ENCODE results near the gene CIB4. TPM values are rescaled to one million over a fixed set of nuclear protein-coding genes. Genes with fewer than 3 reads are reported as not detected.
"Not testable (repeated sequence)": the region's sequence is repeated elsewhere in the genome, so short reads cannot be mapped to it uniquely, and the experiment has no call there.

The CIB4 gene
- total RNA-seq, 2 experiments from 2014 or later = not detected

GRCh38 chr2:26573241-26573925, 67.8 kb downstream of the CIB4 start:
- intact Hi-C loops (cut with micrococcal nuclease) = no loop called here
- Mint-ChIP-seq H3K27me3 (ENCODE audit: low read depth) (no peaks in the 10 kb centered on the region), H3K36me3 (ENCODE audit: low read depth) (no peaks in the 10 kb centered on the region), H3K9me3 (no peaks in the 10 kb centered on the region), H3K4me1 (ENCODE audit: low read depth) (no peaks in the 10 kb centered on the region), H3K27ac (no peak overlapping the region), H3K4me3 (no peak overlapping the region)
- CTCF ChIA-PET = interaction anchor here (0.6 kb wide), 2 partner anchors 11 to 23 kb away, joined by 3 to 6 read pairs; no protein-coding TSS in a partner anchor
- DNase-seq = no peak

GRCh38 chr2:26572591-26572990, 68.6 kb downstream of the CIB4 start:
- CTCF ChIA-PET = no interaction called here
- DNase-seq = no peak
- no peaks in the 10 kb centered on the region for H3K4me1 Mint-ChIP-seq (ENCODE audit: low read depth)
- no peak overlapping the region for H3K27ac Mint-ChIP-seq
- no peaks in the 10 kb centered on the region for H3K27me3 Mint-ChIP-seq (ENCODE audit: low read depth)
- no peak overlapping the region for H3K4me3 Mint-ChIP-seq
- H3K36me3 Mint-ChIP-seq (ENCODE audit: low read depth) = no peaks in the 10 kb centered on the region
- no peaks in the 10 kb centered on the region for H3K9me3 Mint-ChIP-seq
- intact Hi-C loops (cut with micrococcal nuclease) = no loop called here

- Mint-ChIP-seq H3K27ac (no peak overlapping the region), H3K27me3 (ENCODE audit: low read depth) (no peaks in the 10 kb centered on the region), H3K4me3 (no peak overlapping the region), H3K9me3 (no peaks in the 10 kb centered on the region), H3K36me3 (ENCODE audit: low read depth) (no peaks in the 10 kb centered on the region), H3K4me1 (ENCODE audit: low read depth) (no peaks in the 10 kb centered on the region)
- CTCF ChIA-PET = no interaction called here
- no peak for DNase-seq
- intact Hi-C loops (cut with micrococcal nuclease) = no loop called here
Observed at GRCh38 chr2:26571316-26571715, 69.8 kb downstream of the CIB4 start.

- Mint-ChIP-seq H3K4me1 (ENCODE audit: low read depth) (no peaks in the 10 kb centered on the region), H3K4me3 (no peak overlapping the region), H3K36me3 (ENCODE audit: low read depth) (no peaks in the 10 kb centered on the region), H3K27me3 (ENCODE audit: low read depth) (peaks cover 2% of the 10 kb centered on the region), H3K9me3 (no peaks in the 10 kb centered on the region), H3K27ac (no peak overlapping the region)
- intact Hi-C loops (cut with micrococcal nuclease) = no loop called here
- DNase-seq = no peak
- CTCF ChIA-PET = interaction anchor here (1.0 kb wide), 1 partner anchor 8 kb away, joined by 3 read pairs; no protein-coding TSS in a partner anchor
Observed at GRCh38 chr2:26570083-26570430, 71.1 kb downstream of the CIB4 start.

- intact Hi-C loops (cut with micrococcal nuclease) = no loop called here
- CTCF ChIA-PET = interaction anchor here (1.0 kb wide), 1 partner anchor 8 kb away, joined by 3 read pairs; no protein-coding TSS in a partner anchor
- Mint-ChIP-seq H3K4me3 (no peak overlapping the region), H3K4me1 (ENCODE audit: low read depth) (no peaks in the 10 kb centered on the region), H3K9me3 (no peaks in the 10 kb centered on the region), H3K27ac (no peak overlapping the region), H3K36me3 (ENCODE audit: low read depth) (no peaks in the 10 kb centered on the region), H3K27me3 (ENCODE audit: low read depth) (peaks cover 4% of the 10 kb centered on the region)
- DNase-seq = no peak
Observed at GRCh38 chr2:26569216-26570082, 71.7 kb downstream of the CIB4 start.

- H3K27me3 Mint-ChIP-seq (ENCODE audit: low read depth) = peaks cover 9% of the 10 kb centered on the region
- CTCF ChIA-PET = no interaction called here
- H3K4me1 Mint-ChIP-seq (ENCODE audit: low read depth) = no peaks in the 10 kb centered on the region
- no peak for DNase-seq
- no peak overlapping the region for H3K4me3 Mint-ChIP-seq
- H3K36me3 Mint-ChIP-seq (ENCODE audit: low read depth) = no peaks in the 10 kb centered on the region
- no peaks in the 10 kb centered on the region for H3K9me3 Mint-ChIP-seq
- intact Hi-C loops (cut with micrococcal nuclease) = no loop called here
- no peak overlapping the region for H3K27ac Mint-ChIP-seq
Observed at GRCh38 chr2:26568076-26568890, 72.9 kb downstream of the CIB4 start.

GRCh38 chr2:26567534-26567933, 73.6 kb downstream of the CIB4 start:
- CTCF ChIA-PET = interaction anchor here (4.3 kb wide), 1 partner anchor 10 kb away, joined by 15 read pairs; no protein-coding TSS in a partner anchor
- intact Hi-C loops (cut with micrococcal nuclease) = no loop called here
- no peaks in the 10 kb centered on the region for H3K9me3 Mint-ChIP-seq
- no peak for DNase-seq
- H3K36me3 Mint-ChIP-seq (ENCODE audit: low read depth) = no peaks in the 10 kb centered on the region
- no peak overlapping the region for H3K27ac Mint-ChIP-seq
- peaks cover 4% of the 10 kb centered on the region for H3K4me1 Mint-ChIP-seq (ENCODE audit: low read depth)
- H3K4me3 Mint-ChIP-seq = no peak overlapping the region
- peaks cover 14% of the 10 kb centered on the region for H3K27me3 Mint-ChIP-seq (ENCODE audit: low read depth)

- CTCF ChIA-PET = interaction anchor here (4.3 kb wide), 1 partner anchor 11 kb away, joined by 15 read pairs; no protein-coding TSS in a partner anchor
- H3K4me3 Mint-ChIP-seq; intact Hi-C loops (cut with micrococcal nuclease); H3K36me3 Mint-ChIP-seq (ENCODE audit: low read depth); H3K9me3 Mint-ChIP-seq; H3K27ac Mint-ChIP-seq; H3K4me1 Mint-ChIP-seq (ENCODE audit: low read depth); DNase-seq: not testable (repeated sequence)
- peaks cover 18% of the 10 kb centered on the region for H3K27me3 Mint-ChIP-seq (ENCODE audit: low read depth)
Observed at GRCh38 chr2:26566731-26567130, 74.4 kb downstream of the CIB4 start.

- CTCF ChIA-PET = interaction anchor here (0.6 to 4.3 kb wide), 2 partner anchors 12 to 25 kb away, joined by 3 to 15 read pairs; no protein-coding TSS in a partner anchor
- Mint-ChIP-seq H3K4me3 (no peak overlapping the region), H3K27me3 (ENCODE audit: low read depth) (peaks cover 25% of the 10 kb centered on the region), H3K9me3 (no peaks in the 10 kb centered on the region), H3K36me3 (ENCODE audit: low read depth) (no peaks in the 10 kb centered on the region), H3K4me1 (ENCODE audit: low read depth) (peaks cover 9% of the 10 kb centered on the region), H3K27ac (no peak overlapping the region)
- intact Hi-C loops (cut with micrococcal nuclease) = no loop called here
- DNase-seq = no peak
Observed at GRCh38 chr2:26566081-26566375, 75.1 kb downstream of the CIB4 start.

GRCh38 chr2:26564121-26564644, 77.0 kb downstream of the CIB4 start:
- Mint-ChIP-seq H3K27me3 (ENCODE audit: low read depth) (peaks cover 40% of the 10 kb centered on the region), H3K27ac (no peak overlapping the region), H3K4me1 (ENCODE audit: low read depth) (peaks cover 9% of the 10 kb centered on the region), H3K36me3 (ENCODE audit: low read depth) (no peaks in the 10 kb centered on the region), H3K9me3 (no peaks in the 10 kb centered on the region), H3K4me3 (no peak overlapping the region)
- no peak for DNase-seq
- intact Hi-C loops (cut with micrococcal nuclease) = no loop called here
- CTCF ChIA-PET = interaction anchor here (4.3 kb wide), 1 partner anchor 13 kb away, joined by 15 read pairs; no protein-coding TSS in a partner anchor

GRCh38 chr2:26563686-26564085, 77.5 kb downstream of the CIB4 start:
- Mint-ChIP-seq H3K27ac (no peak overlapping the region), H3K36me3 (ENCODE audit: low read depth) (no peaks in the 10 kb centered on the region), H3K4me1 (ENCODE audit: low read depth) (peaks cover 9% of the 10 kb centered on the region), H3K4me3 (no peak overlapping the region), H3K27me3 (ENCODE audit: low read depth) (peaks cover 40% of the 10 kb centered on the region), H3K9me3 (no peaks in the 10 kb centered on the region)
- CTCF ChIA-PET = interaction anchor here (4.3 kb wide), 1 partner anchor 14 kb away, joined by 15 read pairs; no protein-coding TSS in a partner anchor
- no peak for DNase-seq
- intact Hi-C loops (cut with micrococcal nuclease) = no loop called here

All from activated naive CD4-positive, alpha-beta T cell treated with anti-CD3 and anti-CD28 coated beads for 36 hours (primary cell).